HG02623 (cell line): ENCODE measurements around the gene GPR21.

Experiments used
- ATAC-seq: cut with Tn5 transposase; IDR thresholded peaks from one replicate; pipeline ENCODE4 v1.9.1; 2021; ENCODE audit warnings: moderate library complexity; ENCODE audit not compliant: unreplicated experiment

GPR21 gene

DNA sequence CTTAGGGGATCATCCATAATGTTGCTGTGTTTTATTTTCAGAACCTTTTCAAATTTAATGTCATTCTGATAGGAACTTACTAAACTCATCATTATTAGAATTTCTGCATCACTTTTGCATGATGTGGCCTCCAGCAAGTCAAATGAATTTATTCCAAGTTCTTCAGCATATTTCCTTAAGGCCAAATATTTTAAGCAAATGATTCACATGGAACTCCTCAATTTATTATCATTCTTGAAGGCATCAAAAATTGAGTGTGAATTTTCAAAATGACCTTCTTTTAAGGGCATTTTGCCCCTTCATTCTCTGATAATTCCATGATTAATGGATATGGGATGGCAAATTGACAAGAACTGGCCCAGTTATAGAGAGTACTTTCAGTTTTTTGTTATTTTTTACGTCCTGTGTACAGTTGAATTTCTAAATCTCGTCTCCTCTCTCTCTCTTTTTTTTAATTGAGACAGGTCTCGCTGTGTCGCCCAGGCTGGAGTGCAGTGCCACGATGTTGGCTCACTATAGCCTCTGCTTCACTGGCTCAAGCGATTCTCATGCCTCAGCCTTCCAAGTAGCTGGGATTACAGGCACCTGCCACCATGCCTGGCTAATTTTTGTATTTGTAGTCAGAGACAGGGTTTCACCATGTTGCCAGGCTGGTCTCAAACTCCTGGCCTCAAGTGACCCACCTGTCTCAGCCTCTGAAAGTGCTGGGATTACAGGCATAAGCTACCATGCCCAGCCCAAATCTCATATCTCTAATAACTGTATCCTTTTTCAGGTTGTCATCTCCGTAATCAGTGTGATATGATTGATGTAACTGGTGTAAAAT is 29.1 kb downstream of the GPR21 start:
- no peak for ATAC-seq

DNA sequence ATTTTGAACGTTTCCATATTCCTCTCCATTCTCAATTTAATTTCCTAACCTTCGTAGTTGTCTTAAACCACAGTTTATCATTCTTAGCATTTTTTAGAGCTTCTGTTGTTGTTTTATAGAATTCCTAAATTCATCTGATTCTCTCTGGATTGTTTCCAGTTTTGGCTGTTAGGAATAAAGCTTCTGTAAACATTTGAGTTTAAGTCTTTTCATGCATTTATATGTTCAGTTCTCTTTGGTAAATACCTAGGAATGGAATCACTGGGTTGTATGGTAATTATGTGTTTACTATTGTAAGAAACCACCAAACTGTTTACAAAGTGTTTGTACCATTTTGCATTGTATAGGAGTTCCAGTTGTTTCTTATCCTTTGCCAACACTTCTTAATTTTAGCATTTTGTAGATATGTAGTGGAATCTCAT is 29.7 kb downstream of the GPR21 start:
- ATAC-seq = no peak

DNA sequence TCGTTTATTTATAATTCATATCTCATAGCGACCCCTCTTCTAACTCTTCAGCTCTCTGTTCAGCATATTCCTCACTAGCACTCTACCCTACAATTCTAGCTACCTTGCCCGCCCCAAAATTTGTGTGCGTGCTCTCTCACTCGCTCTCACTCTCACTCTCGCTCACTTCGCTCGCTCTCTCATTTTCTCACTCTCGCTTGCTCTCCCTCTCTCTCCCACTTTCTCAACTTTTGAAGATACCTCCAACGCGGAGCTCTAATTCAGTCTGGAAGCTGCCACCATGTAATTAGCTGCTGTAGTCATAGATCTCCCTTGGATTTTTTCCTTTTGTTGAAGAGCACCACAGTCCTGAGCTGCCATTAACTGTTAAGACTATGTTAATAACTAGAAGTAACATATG is 30.4 kb downstream of the GPR21 start:
- no peak for ATAC-seq

DNA sequence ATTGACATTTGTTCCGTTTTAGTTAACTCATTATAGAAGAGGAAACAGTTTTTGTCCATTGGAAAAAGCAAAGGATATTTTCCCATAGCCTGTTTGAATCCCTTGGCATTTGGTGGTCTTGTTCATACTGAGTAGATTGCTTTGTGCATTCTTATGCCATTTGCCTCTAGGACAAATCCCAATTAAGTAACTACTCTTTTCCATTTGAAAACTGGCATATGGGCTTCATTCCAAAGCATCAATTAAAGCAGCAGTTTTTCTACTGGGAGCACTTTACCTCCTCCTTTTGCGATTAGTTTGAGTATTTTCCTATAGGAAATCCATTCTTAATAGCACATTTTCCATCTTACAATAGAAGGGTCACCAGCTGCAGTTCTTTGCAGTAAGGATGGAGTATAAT is 31.2 kb downstream of the GPR21 start:
- ATAC-seq = no peak

DNA sequence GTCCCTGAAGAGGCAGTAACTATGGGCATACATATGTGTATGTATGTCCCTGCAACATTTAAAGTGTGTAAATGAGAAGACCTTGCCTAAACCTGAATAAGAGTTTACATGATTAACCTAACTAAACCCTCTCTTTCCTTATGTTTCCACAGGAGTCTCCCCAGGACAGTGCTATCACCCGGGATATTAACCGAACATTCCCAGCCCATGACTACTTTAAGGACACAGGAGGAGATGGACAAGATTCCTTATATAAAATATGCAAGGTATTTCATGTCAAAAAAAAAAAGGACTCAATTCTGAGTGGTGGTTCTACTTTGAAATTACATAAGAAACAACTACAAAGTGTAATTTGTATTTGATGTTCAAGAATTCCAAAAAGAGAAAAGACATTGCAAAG is 31.7 kb downstream of the GPR21 start:
- ATAC-seq = no peak

DNA sequence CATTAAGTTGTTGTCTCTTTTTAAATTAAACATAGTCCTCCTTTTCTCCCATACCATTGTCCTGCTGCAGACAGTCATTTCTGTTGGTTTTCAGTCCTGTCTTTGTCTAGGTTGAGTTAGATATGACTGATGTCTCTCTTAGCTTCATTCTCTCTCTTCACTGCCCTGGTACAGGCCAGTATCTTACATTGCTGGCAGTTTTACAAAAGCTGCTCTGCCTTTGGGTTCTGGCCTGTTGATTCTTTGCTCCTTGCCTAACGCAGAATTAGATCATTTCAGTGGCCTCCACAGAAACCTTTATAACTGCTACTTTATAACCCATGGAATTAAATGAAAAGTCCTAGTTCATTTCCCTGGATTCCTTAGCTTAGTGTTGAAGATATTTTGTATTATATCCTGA is 33.7 kb downstream of the GPR21 start:
- ATAC-seq = no peak

DNA sequence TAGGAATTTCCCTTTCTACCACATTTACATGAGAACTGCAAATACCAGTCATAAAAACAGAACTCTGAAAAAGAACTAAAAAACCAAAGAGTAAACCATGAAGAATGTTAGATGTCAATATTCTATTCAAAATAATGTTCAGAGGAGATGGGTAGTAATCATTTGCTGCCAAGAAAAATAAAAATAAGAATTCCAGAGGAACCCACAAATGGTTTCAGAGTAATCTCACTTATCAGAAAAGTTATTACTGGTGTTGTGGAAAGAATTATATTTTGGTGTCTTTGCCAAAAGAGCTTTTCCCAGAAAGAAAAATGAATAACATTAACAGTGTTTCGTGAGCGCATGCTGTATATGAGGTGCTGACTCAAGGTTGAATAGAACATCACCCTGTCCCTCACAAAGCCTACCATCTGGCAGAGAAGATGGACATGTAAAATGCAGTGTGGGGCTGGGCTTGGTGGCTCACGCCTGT is 35.6 kb downstream of the GPR21 start:
- no peak for ATAC-seq

DNA sequence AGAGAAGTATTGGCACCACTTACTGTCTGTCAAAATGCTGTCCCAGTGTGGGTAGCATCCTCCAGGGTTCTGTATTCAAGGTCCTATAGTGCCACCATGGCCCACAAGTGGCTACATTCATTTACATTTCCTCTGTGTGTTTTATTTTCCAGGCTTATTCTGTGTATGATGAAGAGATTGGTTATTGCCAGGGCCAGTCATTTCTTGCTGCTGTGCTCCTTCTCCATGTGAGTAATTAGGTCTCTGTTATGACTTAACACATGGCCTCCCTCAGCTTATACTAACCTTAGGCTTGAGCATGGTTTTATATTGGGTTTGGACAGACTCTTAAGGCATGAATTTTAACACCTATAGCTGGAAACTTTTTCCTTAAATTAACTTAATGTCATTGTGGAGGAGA is 36.7 kb downstream of the GPR21 start:
- no peak for ATAC-seq

DNA sequence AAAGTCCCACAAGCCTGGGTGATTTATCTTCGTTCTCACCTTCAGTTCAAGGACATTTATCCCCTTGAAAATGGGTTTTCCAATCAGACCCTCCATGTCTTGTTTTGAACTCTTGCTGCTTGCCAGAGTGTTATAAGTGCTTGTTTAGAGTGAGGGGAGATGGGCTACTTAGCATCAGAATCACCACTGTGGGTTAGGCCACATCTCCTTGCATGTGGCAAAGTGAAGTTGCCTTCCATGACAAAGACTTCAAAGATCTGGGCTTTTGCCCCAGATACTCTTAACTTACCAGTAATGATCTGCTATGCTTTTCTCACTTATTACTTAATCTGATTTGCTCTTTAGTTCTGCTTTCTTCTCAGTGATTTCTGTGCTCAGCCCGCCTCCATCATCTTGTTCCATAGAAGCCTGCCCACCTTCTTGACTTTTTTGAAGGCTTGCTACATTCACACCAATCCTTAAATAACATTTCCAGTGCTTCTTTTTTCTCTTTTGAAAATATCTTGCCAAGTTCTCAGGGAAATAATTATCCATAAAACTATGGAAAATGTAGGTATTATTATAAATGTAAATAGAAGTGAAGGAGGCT is 39.0 kb downstream of the GPR21 start:
- no peak for ATAC-seq

DNA sequence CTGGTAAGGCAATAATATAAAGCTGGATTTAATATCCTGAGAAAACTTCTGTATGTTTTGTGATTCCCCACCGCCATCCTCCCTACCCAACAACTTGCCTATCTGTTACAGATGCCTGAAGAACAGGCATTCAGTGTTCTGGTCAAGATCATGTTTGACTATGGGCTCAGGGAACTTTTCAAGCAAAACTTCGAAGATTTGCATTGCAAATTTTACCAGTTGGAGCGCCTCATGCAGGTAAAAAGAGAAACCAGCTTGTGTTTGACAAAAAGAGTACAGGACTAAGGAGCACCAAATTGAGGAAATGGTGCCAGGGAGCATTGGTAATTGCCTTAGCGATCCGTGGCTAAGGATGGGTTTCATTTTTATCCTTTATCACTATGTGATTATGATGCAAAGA is 40.0 kb downstream of the GPR21 start:
- no peak for ATAC-seq

DNA sequence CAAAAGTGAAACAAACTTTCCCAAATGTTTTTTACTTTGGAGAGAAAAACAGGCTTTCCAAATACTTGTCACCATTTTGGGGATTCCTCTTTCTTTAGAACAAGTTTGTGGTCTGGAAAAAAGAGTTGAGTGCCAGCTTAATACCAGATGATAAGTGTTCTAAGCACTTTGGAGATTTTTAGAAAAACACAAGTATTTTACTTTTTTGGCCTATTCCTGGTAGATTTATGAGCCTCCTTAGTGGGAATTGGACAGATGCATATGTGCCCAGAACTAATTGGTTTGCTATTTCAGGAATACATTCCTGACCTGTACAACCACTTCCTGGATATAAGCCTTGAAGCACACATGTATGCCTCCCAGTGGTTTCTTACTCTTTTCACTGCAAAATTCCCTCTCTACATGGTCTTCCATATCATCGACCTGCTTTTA is 40.5 kb downstream of the GPR21 start:
- ATAC-seq = no peak

DNA sequence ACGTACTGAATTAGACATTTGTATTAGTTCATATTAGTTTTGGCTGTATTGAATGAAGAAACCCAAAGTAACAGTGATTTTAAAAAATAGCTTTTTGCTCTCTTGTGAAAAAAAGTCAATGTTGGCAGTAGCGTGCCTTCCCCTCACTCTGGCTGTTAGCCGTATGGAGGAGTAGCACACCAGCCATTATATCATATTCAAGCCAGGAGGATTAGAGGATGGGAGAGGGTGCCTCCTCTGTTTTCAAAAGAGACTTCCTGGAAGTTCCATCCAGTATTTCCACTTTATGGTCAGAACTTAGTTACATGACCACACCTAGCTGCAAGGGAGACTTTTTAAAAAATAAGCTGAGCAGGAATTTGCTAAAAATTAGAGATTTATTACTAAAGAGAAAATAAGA is 41.2 kb downstream of the GPR21 start:
- ATAC-seq = no peak

DNA sequence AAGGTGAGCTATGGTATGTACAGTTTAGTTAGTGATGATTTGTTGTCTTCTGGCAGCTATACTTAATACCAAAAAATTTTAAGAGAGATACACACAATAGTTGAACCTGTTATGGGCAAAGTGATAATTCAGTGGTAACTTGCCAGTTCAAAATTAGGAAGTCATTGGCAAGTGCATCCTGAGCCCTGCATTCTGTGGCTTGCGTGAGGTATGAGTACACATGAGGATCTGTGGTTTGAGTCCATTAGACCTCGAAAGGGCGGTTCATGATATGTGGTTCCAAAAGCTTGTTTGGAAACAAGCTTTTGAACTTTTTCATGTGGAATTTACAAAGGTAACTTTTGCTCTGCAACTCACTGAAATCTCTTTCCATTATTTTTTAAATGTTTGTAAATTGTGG is 47.0 kb downstream of the GPR21 start:
- no peak for ATAC-seq

DNA sequence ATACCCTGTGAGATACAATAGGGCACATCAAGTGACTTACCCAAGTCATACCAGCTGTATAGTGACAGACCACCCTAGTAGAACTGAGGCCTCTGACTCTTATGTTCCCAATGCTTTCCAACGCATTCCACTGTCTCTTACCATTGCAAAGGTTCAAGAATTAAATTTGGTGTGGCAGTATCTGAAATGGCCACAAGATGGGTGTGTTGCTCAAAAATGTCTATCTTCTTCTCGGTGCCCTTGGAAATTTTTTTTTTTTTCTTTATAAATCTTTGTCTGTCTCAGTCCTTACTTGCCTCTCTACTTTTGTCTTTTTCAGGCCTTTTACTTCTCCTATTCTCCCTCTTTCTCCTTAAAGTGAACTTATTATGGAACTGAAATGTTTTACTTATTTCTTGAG is 48.4 kb downstream of the GPR21 start:
- no peak for ATAC-seq

DNA sequence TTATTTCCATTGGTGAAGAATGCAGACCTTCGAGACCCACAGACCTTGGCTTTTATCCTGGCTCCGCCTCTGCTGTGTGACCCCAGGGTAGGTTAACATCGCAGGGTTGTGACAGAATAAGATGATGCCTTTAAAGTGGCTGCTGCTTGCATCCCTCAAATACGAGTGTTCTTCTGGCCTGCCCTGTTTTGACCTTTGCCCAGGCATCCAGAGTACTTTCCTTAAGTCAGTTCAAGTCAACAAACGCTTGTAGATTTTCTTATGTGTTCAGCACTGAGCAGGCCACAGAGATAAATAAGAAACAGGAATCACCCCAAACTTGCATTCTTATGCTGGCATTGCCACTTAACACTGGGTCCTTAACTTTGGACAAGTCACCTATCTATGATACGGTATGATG is 50.2 kb downstream of the GPR21 start:
- no peak for ATAC-seq

DNA sequence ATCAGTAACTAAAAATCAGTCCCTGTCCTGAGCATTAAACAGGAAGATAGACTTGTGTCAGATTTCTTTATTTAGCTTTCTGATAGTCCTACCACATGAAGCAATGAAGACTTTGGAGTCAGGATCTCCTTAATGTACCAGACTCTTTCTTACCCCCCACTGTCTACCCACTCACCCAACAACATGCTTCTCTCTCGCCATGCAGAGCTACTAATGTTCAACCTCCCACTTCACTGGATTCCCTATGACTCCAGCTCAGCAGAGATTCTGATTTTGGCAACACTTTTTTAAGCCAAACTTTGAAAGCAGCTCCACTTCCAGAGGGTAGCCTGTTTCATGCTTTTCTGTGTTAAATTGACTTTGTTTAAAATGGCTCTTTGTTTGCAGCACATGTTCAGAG is 50.8 kb downstream of the GPR21 start:
- no peak for ATAC-seq
